ENCODE results near the gene FGGY.
"Not testable (repeated sequence)": the region's sequence is repeated elsewhere in the genome, so short reads cannot be mapped to it uniquely, and the experiment has no call there.

Gene FGGY

DNA sequence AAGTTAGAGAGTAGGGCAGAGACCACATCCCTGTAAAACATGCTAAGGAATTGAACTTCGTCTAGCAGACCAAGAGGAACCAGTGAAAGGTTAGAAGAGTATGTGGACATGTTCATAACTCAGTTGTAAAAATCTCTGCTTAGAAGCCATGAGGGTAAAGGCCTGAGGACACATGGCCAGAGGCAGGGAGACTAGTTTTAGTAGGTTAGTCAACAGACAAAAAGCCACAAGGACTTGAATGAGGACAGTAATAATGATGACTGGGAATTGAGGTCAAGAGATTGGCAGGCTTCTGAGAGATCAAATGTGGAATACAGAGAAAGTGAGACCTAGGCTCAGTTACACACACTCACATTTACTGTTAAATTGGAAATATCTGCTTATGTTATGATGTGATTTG is 312.4 kb downstream of the FGGY start:
- H3K4me3 ChIP-seq (ENCODE audit: low read depth, low read length), result no peak overlapping the region

DNA sequence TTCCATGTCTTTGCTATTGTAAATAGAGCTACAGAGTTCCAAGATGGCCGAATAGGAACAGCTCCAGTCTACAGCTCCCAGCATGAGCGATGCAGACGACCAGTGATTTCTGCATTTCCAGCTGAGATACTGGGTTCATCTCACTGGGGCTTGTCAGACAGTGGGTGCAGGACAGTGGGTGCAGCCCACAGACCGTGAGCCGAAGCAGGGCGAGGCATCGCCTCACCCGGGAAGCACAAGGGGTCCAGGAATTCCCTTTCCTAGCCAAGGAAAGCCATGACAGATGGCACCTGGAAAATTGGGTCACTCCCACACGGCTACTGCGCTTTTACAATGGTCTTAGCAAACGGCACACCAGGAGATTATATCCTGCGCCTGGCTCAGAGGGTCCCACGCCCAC is 313.6 kb downstream of the FGGY start:
- not testable (repeated sequence) for H3K4me3 ChIP-seq (ENCODE audit: low read depth, low read length)

DNA sequence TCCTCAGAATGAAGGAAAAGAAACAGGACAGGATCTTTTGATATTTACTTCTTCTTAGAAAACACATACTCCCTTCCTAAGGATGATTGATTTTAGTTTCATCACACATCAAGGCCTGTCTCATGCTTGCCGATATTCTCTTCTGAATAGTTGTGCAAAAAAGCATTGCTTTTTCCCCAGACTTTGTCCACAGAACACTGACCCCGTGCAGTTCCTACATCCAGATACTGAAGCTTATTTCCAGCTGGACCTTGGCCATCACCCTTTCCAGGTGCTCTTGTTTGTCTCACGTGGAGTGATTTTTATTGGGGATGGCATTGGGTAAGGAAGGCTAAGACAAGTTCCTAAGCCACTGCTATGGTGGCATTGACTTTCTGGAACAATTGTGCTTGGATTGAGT is 320.5 kb downstream of the FGGY start:
- no peak overlapping the region for H3K4me3 ChIP-seq (ENCODE audit: low read depth, low read length)

DNA sequence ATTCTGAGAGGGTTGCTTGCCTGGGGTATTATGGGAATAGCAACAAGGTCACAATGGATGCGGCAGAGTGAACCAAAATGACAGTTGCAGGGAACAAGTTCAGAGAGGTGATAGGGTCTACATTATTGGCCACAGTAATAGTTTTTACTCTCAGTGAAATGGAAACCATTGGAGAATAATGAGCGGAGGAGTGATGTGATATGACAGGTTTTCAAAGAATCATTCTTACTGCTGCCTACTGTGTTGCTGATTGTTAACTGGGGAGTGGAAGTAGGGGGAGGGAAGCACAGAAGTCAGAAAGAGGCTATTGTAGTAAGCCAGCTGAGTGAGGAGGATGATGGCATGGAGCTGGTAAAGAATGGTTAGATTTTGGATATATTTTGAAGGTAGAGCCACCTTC is 322.7 kb downstream of the FGGY start:
- H3K4me3 ChIP-seq (ENCODE audit: low read depth, low read length), result no peak overlapping the region

DNA sequence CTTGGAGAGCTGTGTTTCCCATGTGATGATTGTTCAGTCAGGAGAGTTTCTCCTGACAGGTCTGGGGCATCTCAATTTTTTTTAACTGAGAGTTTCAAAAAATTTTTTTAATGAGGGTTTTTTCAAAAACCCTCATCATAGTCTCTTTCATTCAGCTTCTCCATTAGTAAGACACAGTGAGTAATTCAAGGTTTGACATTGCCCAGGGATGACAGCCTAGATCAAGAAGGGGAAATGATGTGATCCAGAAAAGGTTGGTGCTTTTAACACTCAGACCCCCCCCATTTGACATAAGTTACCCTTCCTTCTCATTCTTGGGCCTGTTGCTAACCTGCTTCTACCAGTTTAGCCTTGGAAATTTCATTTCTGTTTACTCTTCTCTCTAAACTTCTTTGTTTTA is 328.5 kb downstream of the FGGY start:
- no peak overlapping the region for H3K4me3 ChIP-seq (ENCODE audit: low read depth, low read length)

DNA sequence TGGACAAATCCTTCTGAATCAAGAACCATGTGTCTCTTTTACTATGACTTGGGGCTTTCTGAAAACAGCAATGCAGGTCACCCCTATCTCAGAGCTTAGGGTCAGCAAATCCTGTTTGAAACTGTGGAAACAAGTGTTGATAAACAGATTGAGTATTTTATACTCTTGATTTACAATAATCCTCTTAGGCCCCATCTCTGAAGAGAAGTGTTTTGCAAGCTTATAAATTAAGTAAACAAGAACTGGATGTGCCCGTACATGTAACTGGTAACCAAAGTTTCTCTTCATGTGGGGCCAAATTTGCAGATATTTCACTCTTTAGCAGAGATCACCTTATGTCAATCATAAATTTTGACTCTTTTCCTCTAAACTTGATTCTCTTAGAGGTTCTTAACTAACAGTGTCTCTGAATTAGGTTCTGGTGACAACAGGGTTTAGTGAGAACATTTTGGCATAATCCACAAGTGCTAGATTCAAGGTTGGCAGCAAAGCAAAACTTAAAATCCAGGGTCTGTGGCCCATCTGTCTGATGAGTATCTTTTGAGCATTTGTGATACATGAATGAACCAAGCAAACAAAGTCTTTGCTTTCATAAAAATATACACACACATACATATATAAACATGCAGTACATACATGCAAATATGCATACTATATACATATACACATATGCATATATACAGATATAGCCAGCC is 334.8 kb downstream of the FGGY start:
- H3K4me3 ChIP-seq (ENCODE audit: low read depth, low read length), result no peak overlapping the region

DNA sequence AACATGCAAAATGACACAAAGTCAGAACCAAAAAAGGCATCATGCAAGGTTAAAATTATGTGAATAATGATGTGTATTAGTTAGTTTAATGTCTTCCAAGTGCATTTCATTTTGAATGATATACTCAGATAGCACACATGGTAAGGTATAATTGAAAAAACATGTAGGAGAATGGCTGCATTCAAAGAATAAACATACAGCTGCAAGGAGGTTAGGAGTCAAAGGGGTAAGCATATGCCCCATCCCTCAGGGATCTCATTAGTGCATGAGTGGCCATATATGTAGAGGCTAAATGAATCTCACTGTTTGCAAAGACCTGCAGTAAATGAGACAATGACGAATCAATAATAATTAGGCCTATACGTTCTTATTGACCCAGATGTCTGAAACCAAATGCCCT is 338.2 kb downstream of the FGGY start:
- no peak overlapping the region for H3K4me3 ChIP-seq (ENCODE audit: low read depth, low read length)

DNA sequence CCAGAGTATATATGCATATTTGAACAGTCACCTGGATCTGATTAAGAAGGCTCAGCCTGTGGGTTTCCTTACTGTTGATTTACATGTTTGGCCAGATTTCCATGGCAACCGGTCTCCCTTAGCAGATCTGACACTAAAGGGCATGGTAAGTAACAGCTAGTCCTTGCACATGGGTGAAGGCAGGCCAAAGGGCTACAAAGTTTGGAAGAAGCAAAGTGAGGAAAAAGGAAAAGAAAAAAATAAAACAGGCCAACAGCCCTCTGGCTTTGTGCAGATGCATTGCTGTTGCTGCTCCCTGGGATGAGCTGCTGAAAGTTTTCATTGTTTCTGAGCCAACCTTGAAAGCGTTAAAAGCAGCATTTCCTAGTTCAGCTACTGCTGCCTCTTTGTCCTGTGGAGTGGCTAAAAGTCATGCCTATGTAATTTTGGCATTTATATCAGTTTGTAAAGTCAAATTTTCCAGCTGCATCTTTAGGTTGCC is 341.4 kb downstream of the FGGY start:
- no peak overlapping the region for H3K4me3 ChIP-seq (ENCODE audit: low read depth, low read length)

DNA sequence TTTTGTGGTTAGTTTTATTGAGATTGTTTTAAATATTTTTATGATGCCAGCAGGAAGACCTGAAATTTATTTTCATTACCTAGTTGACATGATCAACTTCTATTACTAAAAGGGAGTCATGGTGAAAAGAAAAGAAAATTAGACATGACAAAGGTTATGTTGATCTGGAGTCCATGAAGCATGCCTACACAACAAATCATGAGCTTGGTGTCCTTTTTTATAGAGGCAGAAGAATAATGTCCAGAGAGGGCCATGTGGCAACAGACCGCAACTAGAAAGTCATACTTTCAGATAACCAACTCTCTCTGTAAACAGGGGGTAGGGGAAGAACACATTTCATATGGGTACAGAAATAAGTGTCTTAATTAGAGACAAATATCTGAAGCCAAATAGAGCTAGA is 342.4 kb downstream of the FGGY start:
- no peak overlapping the region for H3K4me3 ChIP-seq (ENCODE audit: low read depth, low read length)

DNA sequence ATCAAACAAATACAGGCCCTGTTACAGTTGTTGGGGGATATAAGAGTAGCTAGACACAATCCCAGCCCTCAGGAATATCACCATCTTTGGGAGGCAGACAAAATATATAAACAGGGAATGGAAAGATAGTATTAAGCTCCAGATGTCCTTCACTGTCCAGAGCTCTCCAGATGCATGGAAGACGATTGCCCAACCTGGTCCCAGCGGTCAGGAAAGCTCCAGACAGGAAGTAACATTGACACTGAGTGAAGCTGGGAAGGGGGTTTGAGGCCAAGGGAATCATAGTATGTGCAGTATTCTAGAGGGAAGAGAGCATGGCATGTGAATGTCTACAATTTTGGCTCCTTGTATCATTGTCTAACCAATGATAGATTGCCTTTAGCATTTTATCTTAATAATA is 344.0 kb downstream of the FGGY start:
- no peak overlapping the region for H3K4me3 ChIP-seq (ENCODE audit: low read depth, low read length)

DNA sequence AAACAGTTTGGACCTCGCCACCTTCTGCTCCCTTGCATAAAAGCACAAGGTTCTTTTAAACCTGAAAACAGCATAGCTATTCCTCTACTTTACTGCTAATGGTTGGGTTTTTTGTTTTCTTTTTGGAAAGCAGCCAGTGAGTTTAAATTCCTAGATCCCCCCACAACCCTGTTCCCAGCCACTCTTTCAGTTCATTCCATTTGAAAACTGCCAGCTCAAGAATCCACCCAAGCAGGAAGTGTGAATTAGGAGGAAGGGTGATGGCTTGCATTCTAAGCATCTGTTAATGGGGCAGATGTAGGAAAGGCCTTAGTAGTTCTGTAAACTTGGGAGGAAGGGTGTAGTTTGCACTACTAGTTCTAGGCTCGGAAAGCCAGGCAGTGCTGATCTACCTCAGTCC is 344.9 kb downstream of the FGGY start:
- H3K4me3 ChIP-seq (ENCODE audit: low read depth, low read length), result no peak overlapping the region

DNA sequence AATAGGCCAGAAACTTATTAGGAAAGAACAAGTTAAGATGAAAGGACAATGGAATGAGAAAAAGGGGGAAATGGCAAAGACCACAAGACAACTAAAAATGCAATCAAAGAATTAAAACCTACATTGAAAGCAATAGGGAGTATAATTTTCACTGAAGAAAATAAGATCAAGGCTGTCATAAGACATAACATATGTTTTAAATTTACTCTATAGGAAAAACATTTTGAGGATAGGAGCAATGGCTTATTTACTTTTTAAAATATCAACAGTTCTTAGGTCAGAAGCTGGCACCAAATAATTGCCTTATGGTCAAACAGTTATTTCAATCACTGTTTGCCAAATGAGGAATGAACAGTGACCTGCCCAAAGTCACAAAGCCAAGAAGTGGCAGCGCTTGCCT is 346.6 kb downstream of the FGGY start:
- no peak overlapping the region for H3K4me3 ChIP-seq (ENCODE audit: low read depth, low read length)

DNA sequence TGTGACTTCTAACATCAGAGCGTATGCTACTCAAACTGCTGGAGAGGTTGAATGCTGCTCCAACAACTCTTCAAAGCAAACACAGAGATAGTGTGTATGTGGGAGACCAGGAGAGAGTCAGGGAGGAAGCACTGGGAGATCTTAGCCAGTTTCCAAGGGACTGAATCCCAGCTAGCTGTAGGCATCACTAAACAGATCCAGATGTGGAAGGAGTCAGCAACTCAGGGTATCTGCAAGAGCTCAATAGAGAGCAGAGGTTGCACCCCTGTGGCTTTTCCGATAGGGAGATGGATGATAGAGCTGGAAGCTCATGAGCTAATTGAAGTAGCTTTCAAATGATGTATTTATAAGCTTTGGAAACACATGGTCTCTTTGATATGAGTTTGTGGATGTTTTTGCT is 349.0 kb downstream of the FGGY start:
- no peak overlapping the region for H3K4me3 ChIP-seq (ENCODE audit: low read depth, low read length)

DNA sequence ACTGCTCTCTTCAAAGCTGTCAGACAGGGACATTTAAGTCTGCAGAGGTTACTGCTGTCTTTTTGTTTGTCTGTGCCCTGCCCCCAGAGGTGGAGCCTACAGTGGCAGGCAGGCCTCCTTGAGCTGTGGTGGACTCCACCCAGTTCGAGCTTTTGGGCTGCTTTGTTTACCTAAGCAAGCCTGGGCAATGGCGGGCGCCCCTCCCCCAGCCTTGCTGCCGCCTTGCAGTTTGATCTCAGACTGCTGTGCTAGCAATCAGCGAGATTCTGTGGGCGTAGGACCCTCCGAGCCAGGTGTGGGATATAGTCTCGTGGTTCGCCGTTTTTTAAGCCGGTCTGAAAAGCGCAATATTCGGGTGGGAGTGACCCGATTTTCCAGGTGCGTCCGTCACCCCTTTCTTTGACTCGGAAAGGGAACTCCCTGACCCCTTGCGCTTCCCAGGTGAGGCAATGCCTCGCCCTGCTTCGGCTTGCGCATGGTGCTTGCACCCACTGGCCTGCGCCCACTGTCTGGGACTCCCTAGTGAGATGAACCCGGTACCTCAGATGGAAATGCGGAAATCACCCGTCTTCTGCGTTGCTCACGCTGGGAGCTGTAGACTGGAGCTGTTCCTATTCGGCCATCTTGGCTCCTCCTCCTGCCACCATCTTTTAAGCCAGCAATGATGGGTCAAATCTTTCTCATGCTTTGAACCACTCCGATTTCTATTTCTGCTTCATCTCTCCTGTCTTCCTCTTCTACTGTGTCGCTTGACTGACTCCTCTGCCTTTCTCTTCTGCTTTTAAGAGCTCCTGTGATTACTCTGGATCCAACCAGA is 356.5 kb downstream of the FGGY start:
- H3K4me3 ChIP-seq (ENCODE audit: low read depth, low read length), result not testable (repeated sequence)

DNA sequence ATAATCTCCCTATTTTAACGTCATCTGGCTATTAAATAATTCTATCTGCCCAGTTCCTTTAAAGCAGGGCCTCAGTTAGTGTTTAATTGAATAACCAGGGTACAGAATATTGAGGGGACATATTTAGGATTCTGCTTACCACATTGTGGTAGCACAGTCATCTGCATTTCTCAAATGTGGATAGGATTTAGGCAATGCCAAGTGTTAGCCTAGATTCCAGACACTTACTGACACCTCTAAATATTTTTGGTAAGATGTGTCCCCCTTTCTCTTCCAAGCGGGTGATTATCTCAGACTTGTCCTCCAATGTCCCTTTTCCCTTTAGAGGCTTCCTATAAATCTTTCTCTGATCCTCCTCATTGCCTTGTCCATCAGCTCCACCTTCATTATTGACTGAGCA is 357.1 kb downstream of the FGGY start:
- no peak overlapping the region for H3K4me3 ChIP-seq (ENCODE audit: low read depth, low read length)

DNA sequence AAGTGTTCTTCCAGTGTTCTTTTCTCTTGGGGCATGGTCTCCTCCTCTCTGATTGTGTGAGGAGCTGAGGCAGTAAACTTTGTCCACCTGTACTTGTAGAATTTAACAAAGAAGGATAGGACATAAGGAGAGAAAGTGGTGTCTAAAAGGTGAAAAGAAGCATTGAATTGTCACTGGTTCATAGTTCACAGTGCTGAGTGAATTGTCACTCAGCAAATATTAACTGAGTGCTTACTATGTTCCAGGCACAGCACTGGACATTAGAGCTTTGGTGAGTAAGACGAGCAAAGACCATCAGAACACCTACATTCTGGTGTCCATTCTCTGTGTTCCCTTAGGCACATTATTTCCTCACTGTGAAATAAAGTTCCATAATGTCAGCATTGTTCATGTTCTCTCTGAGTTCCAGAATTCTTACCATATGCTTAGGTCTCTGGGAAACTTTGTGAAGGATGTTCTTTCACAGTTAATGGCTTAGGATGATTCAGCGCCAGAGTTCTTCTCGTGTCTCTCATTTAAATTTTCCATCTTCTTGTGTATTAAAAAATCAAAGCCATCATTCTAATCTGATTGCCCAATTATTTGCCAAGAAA is 361.1 kb downstream of the FGGY start:
- no peak overlapping the region for H3K4me3 ChIP-seq (ENCODE audit: low read depth, low read length)

DNA sequence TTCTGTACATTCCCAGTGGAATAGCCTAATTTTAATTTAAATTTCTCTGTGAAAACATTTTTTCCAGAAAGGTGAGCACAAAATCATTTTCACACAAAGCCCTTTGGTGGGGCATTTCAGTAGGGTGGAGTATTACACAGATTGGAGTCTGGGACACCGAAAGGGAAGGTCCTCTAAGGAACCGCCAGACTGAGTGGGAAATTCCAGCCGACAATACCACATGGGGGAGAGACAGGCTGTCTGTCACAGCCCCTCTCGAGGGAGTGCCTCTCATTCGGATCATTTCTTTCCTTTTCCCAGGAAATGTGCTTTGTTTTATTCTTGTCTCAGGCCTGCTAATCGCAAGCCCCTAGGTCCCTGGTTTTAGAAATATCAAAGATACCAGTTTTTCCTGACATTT is 367.3 kb downstream of the FGGY start:
- no peak overlapping the region for H3K4me3 ChIP-seq (ENCODE audit: low read depth, low read length)

DNA sequence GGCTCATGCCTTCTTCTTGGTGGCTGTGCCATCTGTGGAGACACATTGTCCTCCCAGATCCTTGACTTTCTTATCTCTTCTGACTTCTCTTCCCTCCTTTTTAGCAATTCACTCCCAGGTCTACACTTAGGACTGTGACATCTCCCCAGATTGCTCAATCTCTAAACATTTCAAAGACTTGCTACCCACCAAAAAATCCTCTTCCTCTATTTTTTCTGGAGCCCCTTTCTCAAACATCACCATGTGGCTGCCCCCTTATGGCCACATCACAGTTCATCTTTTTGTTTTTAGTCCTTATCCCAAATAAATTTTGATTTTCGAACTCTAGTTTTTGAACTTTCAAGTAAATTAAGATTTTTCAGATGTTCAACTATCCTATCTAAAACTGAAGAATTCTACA is 369.2 kb downstream of the FGGY start:
- no peak overlapping the region for H3K4me3 ChIP-seq (ENCODE audit: low read depth, low read length)

DNA sequence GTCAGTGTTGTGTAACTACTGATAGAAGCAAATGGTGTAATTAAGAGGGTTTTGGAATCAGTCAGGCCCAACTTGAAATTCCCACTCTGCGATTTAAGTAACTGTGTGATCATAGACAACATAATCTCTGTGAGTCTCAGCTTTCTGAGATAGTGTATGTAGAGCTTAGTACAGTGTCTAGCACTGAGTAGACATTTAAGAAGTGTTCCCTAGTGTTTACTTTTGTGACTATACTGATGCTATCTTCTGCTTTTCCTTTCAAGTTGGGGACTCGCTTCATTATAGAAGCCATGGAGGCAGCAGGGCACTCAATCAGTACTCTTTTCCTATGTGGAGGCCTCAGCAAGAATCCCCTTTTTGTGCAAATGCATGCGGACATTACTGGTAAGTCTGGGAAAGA is 370.1 kb downstream of the FGGY start:
- no peak overlapping the region for H3K4me3 ChIP-seq (ENCODE audit: low read depth, low read length)

DNA sequence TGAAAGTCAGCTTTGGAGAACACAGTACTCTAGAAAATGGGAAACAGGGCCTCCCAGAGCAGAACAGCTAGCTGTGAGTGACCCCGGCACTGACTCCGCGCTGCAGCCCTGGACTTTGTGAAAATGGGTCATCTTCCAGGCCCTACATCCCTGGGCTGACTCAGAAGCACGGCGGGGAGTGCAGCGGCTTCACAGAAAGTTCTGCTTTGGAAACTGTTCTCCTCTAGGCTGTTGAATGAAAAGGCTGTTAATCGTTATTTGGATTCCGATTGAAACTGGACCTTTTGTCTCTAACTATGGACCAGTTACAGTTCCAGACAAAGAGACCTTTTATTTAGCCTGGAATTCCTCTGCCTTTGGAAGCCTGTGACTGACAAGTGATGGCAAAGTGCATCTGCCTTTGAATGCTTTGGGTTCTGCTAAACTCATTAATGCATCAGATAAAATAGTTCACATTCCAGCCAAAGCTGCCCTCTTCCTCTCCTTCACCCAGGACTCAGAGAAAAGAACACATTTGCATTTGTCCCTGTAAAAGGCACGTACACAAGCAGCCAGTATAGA is 372.9 kb downstream of the FGGY start:
- no peak overlapping the region for H3K4me3 ChIP-seq (ENCODE audit: low read depth, low read length)

DNA sequence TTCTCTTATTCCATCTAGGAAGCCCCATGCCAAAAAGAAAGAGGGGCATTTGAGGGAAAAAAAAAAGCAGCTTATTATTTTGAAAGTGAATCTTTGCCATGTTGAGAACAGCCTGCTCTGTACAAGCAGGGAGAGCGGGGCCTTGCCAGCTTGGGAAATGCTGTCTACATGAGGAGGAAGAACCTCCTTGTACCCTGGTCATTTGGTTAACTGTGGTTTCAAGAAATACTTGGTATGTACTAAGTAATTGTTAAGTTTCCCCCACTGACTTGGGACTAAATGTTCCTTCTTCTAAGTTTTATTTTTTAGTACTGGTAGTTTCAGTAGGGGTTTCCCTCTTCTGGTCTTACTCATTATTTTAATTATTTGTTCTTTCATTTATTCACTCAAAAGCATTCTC is 373.8 kb downstream of the FGGY start:
- no peak overlapping the region for H3K4me3 ChIP-seq (ENCODE audit: low read depth, low read length)

All from iPS-11a (cell line).